GM19240 (cell line): ENCODE data around the gene NGEF.

Experiments used
- DNase-seq: peaks from one replicate; pipeline ENCODE4 v3.0.0; 2011; ENCODE audit warnings: low spot score; ENCODE audit not compliant: insufficient read length

Gene NGEF

DNA sequence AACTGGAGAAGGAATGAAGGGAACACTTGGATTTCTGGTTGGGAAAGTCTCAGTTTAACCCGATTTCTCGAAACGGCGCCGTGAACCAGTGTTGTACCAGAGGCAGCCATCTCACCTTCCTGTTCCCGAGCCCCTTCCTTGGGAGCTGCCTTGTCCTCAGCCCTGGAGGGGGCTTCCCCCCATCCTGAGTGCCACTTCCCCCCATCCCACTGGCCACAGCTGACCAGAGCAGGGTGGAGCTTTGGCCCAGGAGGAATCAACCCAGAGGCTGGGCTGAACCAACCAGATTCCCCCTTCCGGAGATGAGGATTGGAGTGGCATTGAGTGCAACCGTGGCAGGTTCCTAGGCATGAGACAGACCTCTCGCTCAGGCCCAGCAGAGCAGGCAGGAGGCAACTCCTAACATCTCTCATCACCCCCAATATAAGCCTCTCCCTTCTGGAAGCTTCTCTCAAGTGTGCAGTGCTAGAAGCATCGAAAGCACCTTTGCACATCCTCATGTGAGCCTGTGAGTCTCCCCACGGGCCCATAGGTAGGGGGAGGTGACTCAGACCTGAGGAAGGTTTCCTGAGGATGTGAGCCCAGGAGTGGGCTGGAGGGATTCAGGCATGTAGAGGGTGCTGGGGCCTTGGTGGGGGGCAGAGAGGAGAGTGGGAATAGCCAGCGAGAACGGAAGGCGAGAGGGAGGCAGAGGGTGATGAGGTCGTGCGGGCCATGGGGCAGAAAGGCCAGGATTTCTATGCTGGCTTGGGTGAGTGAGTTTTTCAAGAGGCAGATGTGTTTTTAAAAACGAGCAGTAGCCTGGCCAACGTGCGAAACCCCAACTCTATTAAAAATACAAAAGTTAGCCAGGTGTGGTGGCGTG, 11.9 kb downstream of the NGEF start:
- DNase-seq, result no peak

DNA sequence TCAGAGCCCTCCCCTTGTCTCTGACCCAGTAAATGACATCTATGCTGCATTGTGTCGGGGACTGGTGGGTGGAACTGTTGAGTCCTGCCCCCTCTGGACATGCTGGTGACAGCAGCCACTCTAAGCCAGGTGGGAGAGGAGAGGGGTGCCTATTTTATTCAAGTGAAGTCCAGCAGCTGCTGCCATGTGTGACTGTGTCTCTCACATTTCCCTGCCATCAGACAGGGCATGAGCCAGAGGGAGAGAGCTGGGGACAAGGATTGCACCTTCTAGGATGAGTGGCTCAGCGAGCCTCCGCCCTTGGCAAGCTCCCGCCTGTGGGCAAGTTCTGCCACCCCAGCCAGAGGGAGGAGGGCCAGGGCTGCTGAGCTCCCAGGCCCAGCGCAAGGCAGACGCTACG, 13.7 kb downstream of the NGEF start:
- DNase-seq, result no peak

DNA sequence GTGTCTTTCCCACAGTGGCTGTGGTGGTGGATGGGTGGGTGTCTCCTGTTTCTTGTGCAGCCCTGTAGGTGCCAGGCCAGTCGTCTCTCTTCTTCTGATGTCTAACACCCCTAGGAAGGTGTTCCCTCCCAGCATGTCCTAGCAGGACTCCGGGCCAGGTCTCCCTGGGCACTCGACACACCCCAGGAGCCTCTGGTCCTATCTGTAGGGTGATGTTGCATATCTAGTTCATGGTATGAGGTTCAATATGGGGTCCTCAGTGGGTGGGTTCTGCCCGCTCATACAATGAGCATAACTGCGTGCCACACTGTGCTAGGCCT, 14.4 kb downstream of the NGEF start:
- DNase-seq, result no peak

DNA sequence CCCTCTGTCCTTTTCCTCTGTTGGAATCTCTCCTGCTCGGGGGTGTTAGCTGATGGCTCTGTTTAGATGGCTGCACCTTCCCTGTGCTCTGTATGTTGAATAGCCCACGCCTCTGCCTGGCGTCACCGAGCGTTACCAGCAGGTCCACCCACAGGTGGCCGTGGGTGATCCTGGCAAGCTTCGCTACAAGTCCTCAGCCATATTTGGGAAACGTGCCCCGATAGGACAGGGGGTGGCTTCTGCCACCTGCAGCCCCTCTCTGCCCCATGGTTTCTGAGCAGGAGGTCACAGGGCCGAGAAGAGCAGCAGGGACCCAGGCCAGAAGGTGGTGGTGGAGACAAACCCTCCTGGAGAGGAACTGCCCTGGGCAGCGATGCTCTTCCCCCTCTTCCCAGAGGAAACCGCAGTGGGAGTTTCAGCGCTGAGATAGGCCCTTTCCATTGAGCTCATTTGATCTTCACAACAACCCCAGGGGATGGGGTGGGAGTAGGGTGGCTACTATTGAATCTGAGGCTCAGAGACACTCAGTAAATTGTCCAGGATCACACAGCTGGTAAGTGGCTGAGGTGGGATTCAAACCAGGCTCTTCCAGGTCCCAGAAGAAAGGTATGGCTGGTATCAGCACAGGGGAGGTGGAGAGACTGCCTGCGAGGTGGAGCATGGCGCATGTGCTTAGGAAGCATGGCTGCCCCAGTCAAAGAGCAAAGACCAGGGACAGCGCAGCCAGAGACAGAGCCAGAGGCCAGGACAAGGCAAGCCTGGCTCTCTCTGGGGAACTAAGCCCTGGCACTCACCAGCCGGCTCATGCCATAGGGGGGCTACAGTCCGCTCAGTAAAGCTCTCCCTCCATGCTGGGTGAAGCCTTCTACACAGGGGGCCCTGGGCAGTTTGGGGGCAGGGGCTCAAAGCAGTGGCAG, 15.0 kb downstream of the NGEF start:
- no peak for DNase-seq

DNA sequence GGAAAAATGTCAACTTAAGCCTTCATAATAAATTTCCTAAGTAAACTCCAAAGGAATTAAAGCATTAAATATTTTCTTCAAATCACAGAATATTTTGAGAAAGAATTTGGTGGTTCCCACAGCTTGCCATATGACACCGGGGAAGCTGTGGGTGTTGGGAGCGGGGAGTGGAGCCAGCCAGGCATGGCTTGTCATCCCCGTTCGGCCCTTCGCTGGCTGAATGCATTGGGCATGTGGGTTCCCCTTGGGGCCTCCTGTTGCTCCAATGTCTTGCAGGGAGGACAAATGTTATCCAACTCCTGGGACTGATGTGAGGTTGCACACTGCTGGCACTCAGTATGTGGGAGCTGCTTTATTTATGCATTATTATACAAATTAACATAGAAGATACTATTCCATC, 18.6 kb downstream of the NGEF start:
- DNase-seq, result no peak

DNA sequence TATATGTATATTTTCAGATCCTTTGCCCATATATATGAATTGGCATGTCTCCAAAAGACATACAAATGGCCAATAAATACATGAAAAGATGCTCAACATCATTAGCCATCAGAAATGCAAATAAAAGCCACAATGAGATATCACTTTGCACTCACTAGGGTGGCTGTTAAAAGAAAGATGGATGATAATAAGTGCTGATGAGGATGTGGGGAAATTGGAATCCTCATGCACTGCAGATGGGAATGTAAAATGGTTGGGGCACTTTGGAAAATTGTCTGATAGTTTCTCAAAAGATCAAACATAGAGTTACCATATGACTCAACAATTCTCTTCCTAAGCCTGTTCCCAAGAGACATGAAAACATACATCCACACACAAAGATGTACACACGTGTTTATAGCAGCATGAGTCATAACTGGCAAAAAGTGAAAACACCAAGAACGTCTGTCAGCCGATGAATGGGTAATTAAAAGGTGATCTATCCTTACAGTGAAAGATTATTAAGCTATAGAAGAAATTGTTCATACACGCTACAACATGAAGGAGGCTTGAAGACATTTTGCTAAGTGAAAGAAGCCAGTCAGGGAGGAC, 19.7 kb downstream of the NGEF start:
- no peak for DNase-seq

DNA sequence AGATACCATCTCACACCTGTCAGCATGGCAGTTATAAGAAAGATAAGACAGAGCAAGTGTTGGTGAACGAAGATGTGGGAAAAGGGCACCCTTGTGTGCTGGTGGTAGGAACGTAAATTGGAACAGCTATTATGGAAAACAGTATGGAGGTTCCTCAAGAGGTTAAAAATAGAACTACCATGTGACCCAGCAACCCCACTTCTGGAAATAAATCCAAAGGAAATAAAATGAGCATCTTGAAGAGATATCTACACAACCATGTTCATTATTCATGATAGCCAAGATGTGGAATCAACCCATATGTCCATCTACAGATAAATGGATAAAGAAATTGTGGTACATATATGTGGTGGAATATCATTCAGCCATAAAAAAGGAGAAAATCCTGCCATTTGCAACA, 26.9 kb downstream of the NGEF start:
- DNase-seq, result no peak

DNA sequence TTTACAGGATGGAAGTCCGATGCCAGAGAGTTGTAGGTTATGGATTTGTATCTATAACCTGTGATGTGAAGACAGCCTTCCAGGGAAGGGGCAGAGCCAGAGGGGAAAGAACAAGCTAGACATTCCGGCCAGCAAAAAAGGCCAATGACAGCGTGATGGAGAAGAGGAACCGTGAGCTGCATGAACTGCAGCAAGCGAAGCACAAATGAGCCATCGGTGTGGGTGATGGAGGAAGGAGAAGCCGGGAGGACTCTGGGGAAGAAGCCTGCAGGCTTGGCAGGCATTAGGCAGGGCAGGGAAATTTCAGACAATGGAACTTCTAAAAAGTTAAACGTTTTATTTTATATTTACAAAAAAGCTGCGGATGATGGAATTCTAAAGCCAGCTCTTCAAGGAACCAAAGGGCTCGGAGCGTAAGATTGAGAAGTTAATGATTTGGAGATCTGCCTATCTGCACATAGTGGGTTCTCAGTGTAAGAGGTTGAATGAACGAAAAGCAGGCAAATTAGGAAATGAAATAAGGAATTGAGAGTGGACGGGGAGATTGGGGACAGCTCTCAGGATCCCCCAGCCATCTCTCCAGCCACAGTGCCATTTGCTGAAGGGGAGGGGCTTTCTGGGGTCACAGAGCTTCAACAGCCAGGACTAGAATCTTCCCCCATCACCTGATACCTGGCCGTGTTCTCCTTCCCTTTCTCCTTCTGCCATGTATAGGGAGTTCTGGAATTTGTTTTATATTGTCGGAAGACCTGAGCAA, 28.4 kb downstream of the NGEF start:
- DNase-seq, result no peak

DNA sequence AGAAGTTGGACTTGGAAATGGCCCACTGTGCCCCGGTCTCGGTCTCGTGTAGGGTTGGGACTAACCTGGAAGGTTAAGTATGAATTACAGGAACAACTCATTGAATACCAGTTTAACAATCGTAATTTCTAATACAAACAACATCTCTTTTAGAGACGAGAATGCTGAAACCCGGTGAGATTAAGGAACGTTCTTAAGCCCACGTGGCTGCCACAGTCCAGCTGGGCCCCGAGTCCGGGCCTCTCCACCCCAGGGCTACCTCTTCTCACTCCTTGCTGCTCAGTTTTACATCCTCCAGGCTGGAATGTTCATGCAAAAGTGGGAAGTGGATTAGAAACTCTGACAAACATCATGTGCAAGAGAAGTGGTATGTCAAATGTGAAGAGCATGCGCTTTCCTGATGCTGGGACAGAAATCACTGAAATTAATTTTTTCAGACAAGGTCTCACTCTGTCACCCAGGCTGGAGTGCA, 29.4 kb downstream of the NGEF start:
- no peak for DNase-seq

DNA sequence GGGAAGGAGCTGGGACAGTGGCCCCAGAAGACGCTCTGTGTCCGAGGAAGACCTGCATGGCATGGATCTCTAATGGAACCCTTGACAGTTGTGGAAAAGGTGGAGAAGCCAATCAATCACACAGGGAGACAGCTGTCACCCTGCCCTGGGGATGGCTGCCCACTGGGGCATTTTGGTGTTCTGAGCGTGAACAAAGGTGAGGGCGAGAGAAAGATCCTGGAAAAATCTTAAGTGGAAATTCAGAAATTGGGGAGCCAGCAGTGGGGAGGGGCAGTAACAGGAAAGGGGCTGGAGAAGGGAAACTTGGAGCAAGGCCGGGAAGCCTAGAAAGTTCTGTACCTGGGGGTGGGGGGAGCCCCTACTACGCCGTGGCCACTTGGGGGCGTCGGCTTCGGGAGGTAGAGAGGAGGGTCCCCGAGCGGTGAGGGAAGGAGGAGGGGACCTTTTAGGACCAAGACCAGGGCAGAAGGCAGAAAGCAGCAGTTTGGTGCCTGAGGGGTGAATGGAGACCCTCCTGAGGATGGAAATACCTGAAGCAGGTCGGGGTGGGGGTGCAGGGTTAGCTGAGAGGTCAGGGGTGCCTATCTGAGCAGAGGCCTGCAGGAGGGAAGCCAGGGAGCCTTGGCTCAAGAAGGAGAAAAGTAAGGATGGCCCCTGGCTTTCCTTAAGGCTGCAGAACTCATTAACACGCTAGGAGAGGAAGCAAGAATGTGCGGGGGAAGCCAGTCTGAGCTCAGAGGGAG, 30.0 kb downstream of the NGEF start:
- DNase-seq, result no peak

DNA sequence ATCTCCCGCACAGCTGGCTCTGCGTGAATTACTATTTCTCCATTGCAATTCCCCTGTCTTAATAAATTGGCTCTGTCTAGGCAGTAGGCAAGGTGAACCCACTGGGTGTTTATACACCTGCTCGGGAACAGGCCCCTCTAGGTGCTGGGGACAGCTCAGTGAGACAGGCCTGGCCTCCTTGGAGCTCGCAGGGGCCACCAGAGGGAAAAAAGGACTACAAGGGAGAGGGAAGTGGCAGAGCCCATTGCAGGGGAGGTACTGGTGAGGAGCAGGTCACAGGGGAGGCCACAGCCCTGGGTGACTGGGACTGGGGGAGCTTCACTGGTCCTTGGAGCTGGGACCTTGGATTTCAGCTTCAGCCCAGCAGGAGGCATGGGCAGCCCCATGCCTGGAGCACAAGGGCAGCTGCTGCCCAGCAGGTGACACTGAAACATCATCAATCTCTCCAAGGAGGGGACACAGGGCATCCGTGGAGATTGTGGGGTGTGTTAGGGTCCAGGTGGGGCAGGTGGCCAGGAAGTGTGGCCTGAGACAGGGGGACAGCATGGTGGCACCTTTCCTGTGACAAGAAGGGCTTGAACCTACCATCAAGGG, 31.2 kb downstream of the NGEF start:
- DNase-seq, result no peak

DNA sequence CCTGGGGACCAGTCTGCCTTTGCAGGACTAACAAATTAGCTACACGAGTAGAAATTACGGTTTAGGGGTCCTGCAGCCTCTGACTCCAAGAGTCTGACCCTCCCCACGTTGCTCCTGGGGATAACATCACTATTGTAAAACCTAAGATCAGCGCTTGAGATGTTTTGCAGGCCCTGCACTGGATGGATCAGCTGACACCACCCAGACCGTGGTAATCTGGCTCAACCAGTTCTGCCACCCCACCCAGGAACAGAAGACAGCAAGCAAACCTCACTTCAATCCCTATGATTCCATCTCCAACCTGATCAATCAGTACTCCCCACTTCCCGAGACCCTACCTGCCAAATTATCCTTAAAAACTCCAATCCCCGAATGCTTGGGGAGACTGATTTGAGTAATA, 31.7 kb downstream of the NGEF start:
- no peak for DNase-seq

DNA sequence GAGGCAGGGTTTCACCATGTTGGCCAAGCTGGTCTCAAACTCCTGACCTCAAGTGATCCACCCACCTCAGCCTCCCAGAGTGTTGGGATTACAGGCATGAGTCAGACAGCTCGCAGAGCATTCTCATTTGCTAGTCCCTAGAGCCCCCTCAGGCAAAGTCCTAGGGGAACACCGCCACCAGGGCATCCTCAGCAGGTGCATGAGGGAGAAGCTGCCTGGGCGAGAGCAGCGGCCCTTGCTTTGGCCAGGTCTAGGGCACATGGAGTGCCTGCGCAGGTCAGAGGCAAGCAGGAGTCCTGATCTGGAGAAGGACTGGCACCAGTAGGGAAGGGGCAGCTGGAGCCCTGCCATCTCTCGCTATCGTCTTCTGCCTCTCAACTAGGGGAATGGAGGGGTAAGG, 32.4 kb downstream of the NGEF start:
- DNase-seq, result no peak

DNA sequence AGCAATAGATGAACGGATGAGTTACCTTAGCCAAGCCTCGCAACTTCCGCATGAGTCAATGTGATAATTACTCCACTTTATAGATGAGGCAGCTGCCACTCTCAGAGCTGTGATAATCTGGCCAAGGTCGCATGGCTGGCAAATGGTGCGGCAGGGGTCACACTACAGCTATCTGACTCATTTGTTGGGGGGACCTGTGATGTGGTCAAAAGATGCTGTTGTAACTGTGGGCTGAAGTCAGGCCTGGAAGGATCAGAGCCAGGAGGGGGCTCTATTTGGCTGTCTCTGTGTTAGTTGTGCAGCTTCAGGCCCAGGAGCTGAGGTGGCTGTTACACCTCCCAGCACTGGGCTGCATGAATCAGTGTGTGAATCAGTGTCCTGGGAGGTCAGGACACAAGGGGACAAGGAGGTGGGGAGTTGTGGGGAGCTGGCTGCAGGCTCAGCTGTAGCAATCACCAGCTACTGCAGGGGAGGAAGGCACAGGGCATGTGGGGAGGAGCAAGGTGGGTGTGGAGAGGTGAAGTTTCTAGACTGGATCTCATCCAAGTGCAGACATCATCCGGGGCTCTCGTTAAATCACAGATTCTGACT, 33.1 kb downstream of the NGEF start:
- DNase-seq, result no peak

DNA sequence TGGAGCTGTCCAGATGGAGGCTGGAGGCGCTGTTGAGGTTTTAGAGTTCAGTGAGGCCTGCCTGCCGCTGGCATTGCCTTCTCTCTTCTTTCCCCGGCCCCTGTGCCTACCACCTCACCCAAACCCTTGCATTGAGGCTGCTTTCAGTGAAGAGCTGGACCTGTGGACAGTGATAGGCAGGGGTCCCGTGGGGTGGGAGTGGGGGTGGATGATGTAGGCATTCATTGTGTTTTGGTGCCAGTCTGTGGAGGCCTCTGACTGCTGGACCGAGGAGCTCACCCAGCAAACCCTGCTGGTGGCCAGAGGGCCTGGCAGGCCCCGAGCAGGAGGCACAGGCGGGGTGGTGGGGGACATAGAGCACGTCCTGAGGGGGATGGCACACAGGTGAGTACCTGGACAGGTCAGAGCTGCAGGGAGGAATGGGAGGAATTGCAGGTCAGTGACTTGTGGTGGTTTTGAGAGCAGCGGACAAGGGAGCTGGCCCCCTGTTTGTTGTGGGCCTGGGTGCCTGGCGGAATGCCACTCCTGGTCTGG, 35.6 kb downstream of the NGEF start:
- DNase-seq, result no peak

DNA sequence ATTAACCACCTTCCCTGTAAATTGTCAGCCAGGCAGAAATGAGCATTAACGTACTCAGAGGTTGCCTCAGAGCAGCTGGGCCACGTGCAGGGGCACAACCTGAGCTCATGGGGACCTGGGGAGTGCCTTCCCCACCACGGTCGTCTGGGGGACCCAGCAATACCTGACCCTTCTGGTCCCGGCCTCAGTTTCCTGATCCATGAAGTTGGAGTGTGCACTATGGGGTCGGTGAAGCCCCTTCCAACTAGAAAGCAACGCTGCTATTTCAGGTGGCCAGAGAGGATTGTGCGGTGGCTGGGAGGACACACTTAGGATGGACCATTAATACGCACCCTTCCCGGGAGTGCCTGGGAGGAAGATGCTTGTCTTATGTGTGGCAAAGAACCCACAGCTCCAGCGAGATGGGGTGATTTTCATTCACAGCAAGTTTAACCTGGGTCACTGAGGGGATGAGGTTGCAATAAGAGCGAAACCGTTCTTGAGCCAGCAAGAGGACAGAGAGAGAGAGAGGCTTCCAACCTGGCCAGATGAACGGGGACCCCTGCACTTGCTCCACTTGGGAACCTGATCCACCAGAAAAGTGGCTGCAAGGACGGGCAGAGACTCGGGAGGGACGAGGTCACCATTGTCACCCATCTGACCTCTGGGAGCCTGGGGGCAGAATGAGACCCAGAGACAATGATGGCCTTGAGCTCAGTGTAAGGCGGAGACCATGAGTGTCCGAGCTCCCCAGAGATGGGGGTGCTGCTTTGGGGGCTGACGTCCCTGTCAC, 36.2 kb downstream of the NGEF start:
- DNase-seq, result no peak

DNA sequence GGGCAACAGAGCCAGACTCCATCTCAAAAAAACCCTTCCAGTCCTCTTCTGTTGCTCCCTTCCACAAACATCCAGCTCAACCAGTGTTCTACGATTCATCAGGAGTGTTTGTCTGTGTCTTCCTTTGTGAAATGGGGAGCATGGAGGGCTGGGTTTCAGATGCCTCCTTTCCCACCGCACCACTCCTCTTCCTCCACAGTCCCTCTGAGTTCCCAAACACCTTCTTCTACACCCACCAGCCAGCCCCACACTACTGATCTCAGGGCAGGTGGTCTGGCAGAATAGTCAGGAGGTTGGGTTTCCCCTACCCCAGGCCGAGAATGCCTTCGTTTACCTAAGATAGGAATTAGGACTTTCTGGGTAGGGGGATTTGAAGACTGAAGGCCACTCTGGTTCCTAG, 36.9 kb downstream of the NGEF start:
- DNase-seq, result no peak

DNA sequence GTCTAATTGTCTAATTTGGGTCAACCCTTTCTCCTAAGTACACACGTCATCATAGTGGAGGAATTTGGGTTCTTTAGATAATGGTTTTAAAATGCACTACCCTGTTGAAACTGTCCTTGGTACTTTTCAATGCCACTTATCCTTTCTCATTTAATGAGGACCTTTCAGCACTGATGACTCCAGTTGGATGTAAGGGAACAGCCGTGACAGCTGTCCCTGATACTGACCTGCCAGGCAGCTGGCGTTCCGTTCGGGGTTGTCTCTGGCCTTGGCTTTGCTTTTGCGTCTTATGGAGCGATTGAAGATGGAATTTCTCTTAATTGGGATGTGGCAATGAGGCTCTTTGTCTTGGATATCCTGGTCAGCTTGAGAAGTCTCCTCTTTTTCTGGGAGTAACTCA, 38.7 kb downstream of the NGEF start:
- DNase-seq, result no peak

DNA sequence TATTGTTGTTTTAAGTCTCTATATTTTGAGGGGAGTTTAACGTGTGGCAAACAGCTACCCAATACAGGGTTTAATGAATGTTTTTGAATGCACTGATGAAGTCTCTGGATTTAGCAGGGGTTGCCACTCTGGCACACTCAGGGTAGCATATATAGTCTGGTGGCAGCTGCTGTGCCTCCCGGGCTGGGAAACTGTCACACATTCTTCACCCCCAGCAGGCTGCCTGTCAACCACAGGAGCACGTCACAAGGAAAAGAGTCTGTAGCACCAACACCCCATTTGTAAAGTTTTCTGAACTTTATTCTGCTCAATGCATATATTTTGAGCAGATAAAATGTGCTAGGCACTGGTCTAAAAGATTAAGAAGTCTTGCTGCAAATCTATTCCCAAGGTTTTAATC, 39.3 kb downstream of the NGEF start:
- no peak for DNase-seq
